ENCODE data around the gene MAGI1. TPM values are rescaled to one million over a fixed set of nuclear protein-coding genes. Genes with fewer than 3 reads are reported as not detected.

Gene MAGI1
- total RNA-seq, 1 experiment from 2014 or later, result 58.2 TPM

GRCh38 chr3:65362688-65363087 lies 676.0 kb downstream of the MAGI1 start (continued):
- TF ChIP-seq CREM (CRISPR knock-in tag; IDR thresholded peaks at IDR 0.05), result no peak
- TF ChIP-seq NFATC4 (CRISPR knock-in tag; IDR thresholded peaks at IDR 0.05), result no peak
- TF ChIP-seq TCF7 (CRISPR knock-in tag; IDR thresholded peaks at IDR 0.05; ENCODE audit: low read depth), result no peak
- TF ChIP-seq MXD4 (CRISPR knock-in tag; IDR thresholded peaks at IDR 0.05; ENCODE audit: borderline replicate concordance), result no peak
- no peak for TF ChIP-seq TEAD1 (CRISPR knock-in tag; IDR thresholded peaks at IDR 0.05)
- no peak for TF ChIP-seq SMAD4 (CRISPR knock-in tag; IDR thresholded peaks at IDR 0.05)
- TF ChIP-seq FOXP1 (CRISPR knock-in tag; IDR thresholded peaks at IDR 0.05; ENCODE audit: borderline replicate concordance), result no peak

- Mint-ChIP-seq H3K9me3 (peaks cover 8% of the 10 kb centered on the region), H3K27ac (no peak overlapping the region), H3K27me3 (ENCODE audit: low read depth) (no peaks in the 10 kb centered on the region), H3K4me3 (no peak overlapping the region), H3K36me3 (peaks cover 34% of the 10 kb centered on the region), H3K4me1 (peaks cover 13% of the 10 kb centered on the region)
- ATAC-seq (no peak), DNase-seq (ENCODE audit: low spot score) (no peak)
- CTCF ChIA-PET, result interaction anchor here (0.6 kb wide), 1 partner anchor 328 kb away, joined by 3 read pairs; no protein-coding TSS in a partner anchor
- no peak for TF ChIP-seq ZNF232 (CRISPR knock-in tag; IDR thresholded peaks at IDR 0.05)
- TF ChIP-seq ZNF532 (CRISPR knock-in tag; IDR thresholded peaks at IDR 0.05; ENCODE audit: borderline replicate concordance), result no peak
- TF ChIP-seq ATF2 (CRISPR knock-in tag; IDR thresholded peaks at IDR 0.05; ENCODE audit: borderline replicate concordance, low read depth), result no peak
- TF ChIP-seq PRRX2 (CRISPR knock-in tag; IDR thresholded peaks at IDR 0.05), result no peak
- no peak for TF ChIP-seq ZNF263 (CRISPR knock-in tag; IDR thresholded peaks at IDR 0.05; ENCODE audit: low read depth)
- no peak for TF ChIP-seq RELA (CRISPR knock-in tag; IDR thresholded peaks at IDR 0.05; ENCODE audit: borderline replicate concordance)
- no peak for TF ChIP-seq ELF4 (CRISPR knock-in tag; IDR thresholded peaks at IDR 0.05; ENCODE audit: low read depth)
- TF ChIP-seq STAT6 (CRISPR knock-in tag; conservative IDR thresholded peaks at IDR 0.05; ENCODE audit: low read depth), result no peak
- TF ChIP-seq GTF2I (CRISPR knock-in tag; conservative IDR thresholded peaks at IDR 0.05), result no peak
- no peak for TF ChIP-seq GABPB1 (CRISPR knock-in tag; IDR thresholded peaks at IDR 0.05)
- TF ChIP-seq RORB (CRISPR knock-in tag; IDR thresholded peaks at IDR 0.05), result no peak
- TF ChIP-seq ZNF416 (CRISPR knock-in tag; IDR thresholded peaks at IDR 0.05), result no peak
- TF ChIP-seq ZNF121 (CRISPR knock-in tag; IDR thresholded peaks at IDR 0.05), result no peak
- TF ChIP-seq NR1H2 (CRISPR knock-in tag; IDR thresholded peaks at IDR 0.05), result no peak
- TF ChIP-seq ESRRA (CRISPR knock-in tag; IDR thresholded peaks at IDR 0.05; ENCODE audit: borderline replicate concordance), result no peak
- TF ChIP-seq HMGXB4 (CRISPR knock-in tag; IDR thresholded peaks at IDR 0.05), result no peak
- TF ChIP-seq KAT7 (CRISPR knock-in tag; IDR thresholded peaks at IDR 0.05; ENCODE audit: borderline replicate concordance), result no peak
- no peak for TF ChIP-seq SMAD3 (CRISPR knock-in tag; IDR thresholded peaks at IDR 0.05; ENCODE audit: borderline replicate concordance)
- no peak for TF ChIP-seq CREB1 (CRISPR knock-in tag; IDR thresholded peaks at IDR 0.05)
- TF ChIP-seq JUN (CRISPR knock-in tag; IDR thresholded peaks at IDR 0.05), result no peak
- POLR2A ChIA-PET, result no interaction called here
Measured at GRCh38 chr3:65361448-65361847, 677.3 kb downstream of the MAGI1 start.

Data from WTC11 (cell line).